HEK293 (cell line): ENCODE results near the gene KCNV2.

Experiments
- CTCF ChIA-PET: fragments of 350-600 bp; formaldehyde crosslinking; extraction: SDS; loops from one replicate; lab custom pipeline; 2021; ENCODE audit warnings: antibody characterized with exemption; lab: Yijun Ruan, JAX
- POLR2A ChIA-PET: fragments of 300-600 bp; formaldehyde crosslinking; extraction: SDS; loops from one replicate; lab custom pipeline; 2020; ENCODE audit warnings: antibody characterized with exemption, inconsistent platforms; lab: Yijun Ruan, JAX
- H3K27ac ChIP-seq: fragments of 200-500 bp; sonication (Bioruptor generic); 2 replicates; pipeline ENCODE4 v1.5.1; 2014; ENCODE audit warnings: low read depth, low read length, control low read depth, inconsistent platforms; ENCODE audit errors: extremely low read depth
- H3K36me3 ChIP-seq, 2 experiments: fragments of 200-500 bp in 1 of 2; sonication (Bioruptor generic) in 1 of 2; 1 replicate in 1 of 2; 2 replicates in 1 of 2; pipeline ENCODE4 v1.5.1; 2014 to 2017; ENCODE audit warnings: inconsistent platforms in 2 of 2, low read length in 2 of 2; ENCODE audit not compliant: control insufficient read depth in 2 of 2, insufficient read depth in 1 of 2
- H3K4me1 ChIP-seq: fragments of 200-500 bp; sonication (Bioruptor generic); 2 replicates; pipeline ENCODE4 v1.5.1; 2014; ENCODE audit warnings: mild to moderate bottlenecking, low read length, inconsistent platforms; ENCODE audit not compliant: control insufficient read depth, insufficient read depth
- H3K4me3 ChIP-seq: 2 replicates; pipeline ENCODE4 v1.5.1; 2011; ENCODE audit warnings: low read depth, mild to moderate bottlenecking, control low read depth, low read length, moderate library complexity
- H3K9me3 ChIP-seq: fragments of 200-500 bp; sonication (Bioruptor generic); 2 replicates; pipeline ENCODE4 v1.5.1; 2014; ENCODE audit warnings: low read depth, low read length, inconsistent platforms; ENCODE audit not compliant: control insufficient read depth, insufficient read depth
- GLI2 ChIP-seq: fragments of 450-650 bp; formaldehyde crosslinking; IDR thresholded peaks from 2 replicates; pipeline ENCODE4; 2017; ENCODE audit warnings: missing biosample characterization, missing genetic modification characterization, low read depth, borderline replicate concordance
- IKZF3 ChIP-seq: fragments of 450-650 bp; IDR thresholded peaks from 2 replicates; pipeline ENCODE4 v1.5.0; 2018; ENCODE audit warnings: missing biosample characterization, mild to moderate bottlenecking, missing genetic modification characterization, moderate library complexity
- KLF1 ChIP-seq: fragments of 450-650 bp; formaldehyde crosslinking; IDR thresholded peaks from 2 replicates; pipeline ENCODE4 v1.5.1; 2016; ENCODE audit warnings: missing biosample characterization, missing genetic modification characterization
- KLF16 ChIP-seq: fragments of 450-650 bp; formaldehyde crosslinking; IDR thresholded peaks from 2 replicates; pipeline ENCODE4 v1.5.1; 2017; ENCODE audit warnings: missing biosample characterization, missing genetic modification characterization
- PBX3 ChIP-seq: sonication (generic); formaldehyde crosslinking; IDR thresholded peaks from 2 replicates; pipeline ENCODE4 v1.8.1; 2022; ENCODE audit warnings: mild to moderate bottlenecking, moderate library complexity, missing genetic modification reagents
- ZBTB10 ChIP-seq: fragments of 450-650 bp; formaldehyde crosslinking; IDR thresholded peaks from 2 replicates; pipeline ENCODE4 v1.5.1; 2016; ENCODE audit warnings: missing biosample characterization, missing genetic modification characterization
- ZBTB44 ChIP-seq: fragments of 450-650 bp; IDR thresholded peaks from 2 replicates; pipeline ENCODE4 v1.5.1; 2018; ENCODE audit warnings: missing biosample characterization, mild to moderate bottlenecking, missing genetic modification characterization
- ZBTB48 ChIP-seq: fragments of 450-650 bp; formaldehyde crosslinking; IDR thresholded peaks from 2 replicates; pipeline ENCODE4 v1.5.1; 2016; ENCODE audit warnings: missing biosample characterization, missing genetic modification characterization
- ZBTB6 ChIP-seq: fragments of 450-650 bp; formaldehyde crosslinking; IDR thresholded peaks from 2 replicates; pipeline ENCODE4 v1.5.1; 2017; ENCODE audit warnings: missing biosample characterization, missing genetic modification characterization
- ZNF112 ChIP-seq: fragments of 450-650 bp; formaldehyde crosslinking; IDR thresholded peaks from 2 replicates; pipeline ENCODE4 v1.5.0; 2017; ENCODE audit warnings: missing biosample characterization, missing genetic modification characterization
- ZNF16 ChIP-seq: fragments of 450-650 bp; formaldehyde crosslinking; IDR thresholded peaks from 2 replicates; pipeline ENCODE4 v1.5.1; 2016; ENCODE audit warnings: low read depth, missing biosample characterization, missing genetic modification characterization
- ZNF366 ChIP-seq: fragments of 450-650 bp; formaldehyde crosslinking; conservative IDR thresholded peaks from 2 replicates; pipeline ENCODE4 v1.5.1; 2016; ENCODE audit warnings: missing biosample characterization, missing genetic modification characterization
- ZNF398 ChIP-seq: fragments of 450-650 bp; formaldehyde crosslinking; IDR thresholded peaks from 2 replicates; pipeline ENCODE4 v1.5.1; 2017; ENCODE audit warnings: missing biosample characterization, missing genetic modification characterization
- ZNF473 ChIP-seq: fragments of 450-650 bp; formaldehyde crosslinking; IDR thresholded peaks from 2 replicates; pipeline ENCODE4 v1.5.1; 2017; ENCODE audit warnings: missing biosample characterization, missing genetic modification characterization
- ZNF518A ChIP-seq: fragments of 450-650 bp; formaldehyde crosslinking; conservative IDR thresholded peaks from 2 replicates; pipeline ENCODE4 v1.5.1; 2016; ENCODE audit warnings: low read depth, missing biosample characterization, missing genetic modification characterization
- ZNF645 ChIP-seq: fragments of 450-650 bp; formaldehyde crosslinking; IDR thresholded peaks from 2 replicates; pipeline ENCODE4; 2016; ENCODE audit warnings: missing biosample characterization, missing genetic modification characterization
- ZNF776 ChIP-seq: fragments of 450-650 bp; formaldehyde crosslinking; IDR thresholded peaks from 2 replicates; pipeline ENCODE4 v1.5.0; 2017; ENCODE audit warnings: missing biosample characterization, missing genetic modification characterization, borderline replicate concordance

The KCNV2 gene

GRCh38 chr9:2723376-2724065 lies 6.2 kb downstream of the KCNV2 start:
- Histone ChIP-seq H3K36me3 (peaks cover 0 to 6% of the 10 kb centered on the region in 2 experiments; a peak in 1 of 3 replicates), H3K27ac (no peak overlapping the region), H3K4me3 (no peak overlapping the region), H3K9me3 (no peaks in the 10 kb centered on the region), H3K4me1 (peaks cover 4% of the 10 kb centered on the region; the same call in 1 of the 2 replicates)
- TF ChIP-seq ZNF112 (tag by site-specific recombination) (no peak), ZNF518A (tag by site-specific recombination) (no peak), ZBTB6 (tag by site-specific recombination) (no peak), ZBTB44 (tag by site-specific recombination) (no peak)
- CTCF ChIA-PET = interaction anchor here (0.7 kb wide), 1 partner anchor 17 kb away, joined by 3 read pairs; no protein-coding TSS in a partner anchor
- POLR2A ChIA-PET = interaction anchor here (0.7 kb wide), 1 partner anchor 187 kb away, joined by 6 read pairs; no protein-coding TSS in a partner anchor

- POLR2A ChIA-PET = interaction anchor here (1.4 kb wide), 1 partner anchor 317 kb away, joined by 3 read pairs; no protein-coding TSS in a partner anchor
- Histone ChIP-seq H3K4me3 (no peak overlapping the region), H3K9me3 (no peaks in the 10 kb centered on the region), H3K36me3 (no peaks in the 10 kb centered on the region), H3K27ac (no peak overlapping the region), H3K4me1 (peaks cover 4% of the 10 kb centered on the region; the same call in 1 of the 2 replicates)
- CTCF ChIA-PET = interaction anchor here (0.6 kb wide), 1 partner anchor 8 kb away, joined by 3 read pairs; the partner anchor contains the start of gene KCNV2
- TF ChIP-seq ZBTB48 (tag by site-specific recombination) (no peak), GLI2 (tag by site-specific recombination) (no peak), ZNF473 (tag by site-specific recombination) (no peak), KLF16 (no peak), ZNF398 (no peak), IKZF3 (tag by site-specific recombination) (no peak), PBX3 (no peak), KLF1 (tag by site-specific recombination) (no peak), ZNF366 (no peak), ZNF776 (no peak), ZNF16 (tag by site-specific recombination) (no peak), ZBTB10 (tag by site-specific recombination) (no peak), ZNF645 (tag by site-specific recombination) (no peak)
Observed at GRCh38 chr9:2725126-2725525, 7.8 kb downstream of the KCNV2 start.
